Epithelial cell of esophagus (primary cell): ENCODE results near the gene PCSK4.

Experiments used
- DNase-seq: peaks from one replicate; pipeline ENCODE4 v3.0.0; 2010; ENCODE audit warnings: low read depth
- H3K4me3 ChIP-seq: 2 replicates; pipeline ENCODE4 v1.5.1; 2011; ENCODE audit warnings: mild to moderate bottlenecking, low read length, control low read depth
- CTCF ChIP-seq: IDR thresholded peaks from 2 replicates; pipeline ENCODE4 v1.5.1; 2011; ENCODE audit warnings: low read depth, mild to moderate bottlenecking, low read length, control low read depth, inconsistent platforms; ENCODE audit not compliant: insufficient read depth; ENCODE audit errors: missing control alignments

PCSK4 gene

GRCh38 chr19:1488282-1488601, 1.9 kb downstream of the PCSK4 start:
- no peak overlapping the region for H3K4me3 ChIP-seq
- no peak for TF ChIP-seq CTCF
- DNase-seq, result no peak

GRCh38 chr19:1487576-1488281, 2.4 kb downstream of the PCSK4 start:
- H3K4me3 ChIP-seq, result no peak overlapping the region
- no peak for TF ChIP-seq CTCF
- no peak for DNase-seq

- no peak for TF ChIP-seq CTCF
- no peak for DNase-seq
- H3K4me3 ChIP-seq, result no peak overlapping the region
These were observed 3.2 kb downstream of the PCSK4 start for GRCh38 chr19:1486720-1487575.

GRCh38 chr19:1483979-1484428, 6.1 kb downstream of the PCSK4 start:
- no peak for TF ChIP-seq CTCF
- no peak for DNase-seq
- H3K4me3 ChIP-seq, result no peak overlapping the region

- TF ChIP-seq CTCF, result no peak
- no peak for DNase-seq
- no peak overlapping the region for H3K4me3 ChIP-seq
These were observed 6.8 kb downstream of the PCSK4 start for GRCh38 chr19:1483131-1483978.

- no peak for DNase-seq
- H3K4me3 ChIP-seq, result no peak overlapping the region
These were observed 7.6 kb downstream of the PCSK4 start for GRCh38 chr19:1482361-1483130.

More at GRCh38 chr19:1482361-1483130, 7.6 kb downstream of the PCSK4 start:
- no peak for TF ChIP-seq CTCF
